H1 (cell line): ENCODE measurements around the gene ARHGAP26. TPM values are rescaled to one million over a fixed set of nuclear protein-coding genes. Genes with fewer than 3 reads are reported as not detected.

ENCODE experiments used
- CTBP2 ChIP-seq: IDR thresholded peaks from 2 replicates; pipeline ENCODE4 v1.7.0; 2011; ENCODE audit warnings: borderline replicate concordance, mild to moderate bottlenecking, moderate library complexity, mixed read lengths, low read length; ENCODE audit not compliant: insufficient read depth, insufficient read length
- FOSL1 ChIP-seq: IDR thresholded peaks from 2 replicates; pipeline ENCODE4 v1.6.1; 2011; ENCODE audit warnings: mild to moderate bottlenecking, low read depth, low read length, moderate library complexity; ENCODE audit not compliant: insufficient read depth
- HDAC6 ChIP-seq: IDR thresholded peaks from one replicate; pipeline ENCODE4 v1.7.1; 2012; ENCODE audit warnings: low read depth, mild to moderate bottlenecking, inconsistent platforms, low read length, moderate library complexity
- SP4 ChIP-seq: IDR thresholded peaks from 2 replicates; pipeline ENCODE4 v1.6.1; 2012; ENCODE audit warnings: low read length, inconsistent platforms
- TAF1 ChIP-seq: IDR thresholded peaks from 2 replicates; pipeline ENCODE4 v1.6.1; 2011; ENCODE audit warnings: mild to moderate bottlenecking, low read depth, low read length
- TBP ChIP-seq: IDR thresholded peaks from 2 replicates; pipeline ENCODE4 v1.6.1; 2011; ENCODE audit warnings: low read depth, low read length, improper control_type of control experiment
- TEAD4 ChIP-seq: IDR thresholded peaks from 2 replicates; pipeline ENCODE4 v1.6.1; 2012; ENCODE audit warnings: low read depth, low read length, inconsistent platforms, mixed read lengths
- polyA plus RNA-seq, 7 experiments: library from polyadenylated mRNA; depleted of rRNA in 3 of 7; stranded (reverse) in 5 of 7; unstranded in 2 of 7; fragments of >200 nt in 5 of 7; fragments of 200-250 nt in 2 of 7; gene quantifications; 1 replicate in 5 of 7; 2 replicates in 1 of 7; 4 replicates in 1 of 7; pipeline versions ENCODE4 v1.2.1 to v1.2.3, GENCODE V29; 2011 to 2013; ENCODE audit warnings: missing spikeins in 2 of 7, mixed read lengths in 2 of 7
- total RNA-seq: library from RNA; stranded (reverse); fragmentation: NEBNext Ultra II Directional; extraction: Animal tissue kit (Norgen Biotek cat#: 25700); gene quantifications from 2 replicates; pipeline ENCODE4 v1.2.1, GENCODE V29; 2021
- TF ChIP-seq, protein P1 (sequence below): fragments of 300-600 bp; sonication (generic); IDR thresholded peaks from 2 replicates; pipeline ENCODE4 v1.7.1; 2012; ENCODE audit warnings: low read length, moderate library complexity, mild to moderate bottlenecking, inconsistent platforms; ENCODE audit not compliant: insufficient replicate concordance
- TF ChIP-seq, protein P2 (sequence below), 3 experiments: IDR thresholded peaks; 1 replicate in 2 of 3; 2 replicates in 1 of 3; pipeline versions ENCODE4 v1.5.1 to v1.6.1; 2011; ENCODE audit warnings: low read length in 3 of 3, mild to moderate bottlenecking in 3 of 3, inconsistent platforms in 2 of 3, low read depth in 1 of 3, moderate library complexity in 1 of 3; ENCODE audit not compliant: insufficient read depth in 1 of 3; ENCODE audit errors: control extremely low read depth in 1 of 3

The ARHGAP26 gene
- total and polyA plus RNA-seq, 2 of the 8 experiments (the other 6 are each of a cell fraction or from before 2014, with no cell fraction given), result 7.1 to 24.8 TPM

DNA sequence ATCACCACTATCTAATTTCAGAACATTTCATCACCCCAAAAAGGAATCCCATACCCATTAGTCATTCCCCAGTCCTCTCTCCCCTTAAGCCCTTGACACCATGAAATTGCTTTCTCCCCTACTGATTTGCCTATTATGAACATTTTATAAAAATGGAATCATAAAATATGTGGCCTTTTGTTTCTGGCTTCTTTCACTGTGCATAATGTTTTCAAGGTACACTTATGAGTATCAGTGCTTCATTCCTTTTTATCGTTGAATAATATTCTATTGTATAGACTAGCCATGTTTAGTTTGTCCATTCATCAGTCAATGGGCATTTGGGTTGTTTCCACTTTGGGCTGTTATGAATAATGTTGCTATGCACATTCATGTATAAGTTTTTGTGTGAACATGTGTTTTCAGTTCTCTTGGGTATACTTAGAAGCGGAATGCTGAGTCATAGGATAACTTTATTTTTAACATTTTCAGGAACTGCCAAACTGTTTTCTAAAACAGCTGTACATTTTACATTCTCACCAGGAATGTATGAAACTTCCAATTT is 43.9 kb upstream of the ARHGAP26 start (continued):
- TF ChIP-seq, protein P1, sequence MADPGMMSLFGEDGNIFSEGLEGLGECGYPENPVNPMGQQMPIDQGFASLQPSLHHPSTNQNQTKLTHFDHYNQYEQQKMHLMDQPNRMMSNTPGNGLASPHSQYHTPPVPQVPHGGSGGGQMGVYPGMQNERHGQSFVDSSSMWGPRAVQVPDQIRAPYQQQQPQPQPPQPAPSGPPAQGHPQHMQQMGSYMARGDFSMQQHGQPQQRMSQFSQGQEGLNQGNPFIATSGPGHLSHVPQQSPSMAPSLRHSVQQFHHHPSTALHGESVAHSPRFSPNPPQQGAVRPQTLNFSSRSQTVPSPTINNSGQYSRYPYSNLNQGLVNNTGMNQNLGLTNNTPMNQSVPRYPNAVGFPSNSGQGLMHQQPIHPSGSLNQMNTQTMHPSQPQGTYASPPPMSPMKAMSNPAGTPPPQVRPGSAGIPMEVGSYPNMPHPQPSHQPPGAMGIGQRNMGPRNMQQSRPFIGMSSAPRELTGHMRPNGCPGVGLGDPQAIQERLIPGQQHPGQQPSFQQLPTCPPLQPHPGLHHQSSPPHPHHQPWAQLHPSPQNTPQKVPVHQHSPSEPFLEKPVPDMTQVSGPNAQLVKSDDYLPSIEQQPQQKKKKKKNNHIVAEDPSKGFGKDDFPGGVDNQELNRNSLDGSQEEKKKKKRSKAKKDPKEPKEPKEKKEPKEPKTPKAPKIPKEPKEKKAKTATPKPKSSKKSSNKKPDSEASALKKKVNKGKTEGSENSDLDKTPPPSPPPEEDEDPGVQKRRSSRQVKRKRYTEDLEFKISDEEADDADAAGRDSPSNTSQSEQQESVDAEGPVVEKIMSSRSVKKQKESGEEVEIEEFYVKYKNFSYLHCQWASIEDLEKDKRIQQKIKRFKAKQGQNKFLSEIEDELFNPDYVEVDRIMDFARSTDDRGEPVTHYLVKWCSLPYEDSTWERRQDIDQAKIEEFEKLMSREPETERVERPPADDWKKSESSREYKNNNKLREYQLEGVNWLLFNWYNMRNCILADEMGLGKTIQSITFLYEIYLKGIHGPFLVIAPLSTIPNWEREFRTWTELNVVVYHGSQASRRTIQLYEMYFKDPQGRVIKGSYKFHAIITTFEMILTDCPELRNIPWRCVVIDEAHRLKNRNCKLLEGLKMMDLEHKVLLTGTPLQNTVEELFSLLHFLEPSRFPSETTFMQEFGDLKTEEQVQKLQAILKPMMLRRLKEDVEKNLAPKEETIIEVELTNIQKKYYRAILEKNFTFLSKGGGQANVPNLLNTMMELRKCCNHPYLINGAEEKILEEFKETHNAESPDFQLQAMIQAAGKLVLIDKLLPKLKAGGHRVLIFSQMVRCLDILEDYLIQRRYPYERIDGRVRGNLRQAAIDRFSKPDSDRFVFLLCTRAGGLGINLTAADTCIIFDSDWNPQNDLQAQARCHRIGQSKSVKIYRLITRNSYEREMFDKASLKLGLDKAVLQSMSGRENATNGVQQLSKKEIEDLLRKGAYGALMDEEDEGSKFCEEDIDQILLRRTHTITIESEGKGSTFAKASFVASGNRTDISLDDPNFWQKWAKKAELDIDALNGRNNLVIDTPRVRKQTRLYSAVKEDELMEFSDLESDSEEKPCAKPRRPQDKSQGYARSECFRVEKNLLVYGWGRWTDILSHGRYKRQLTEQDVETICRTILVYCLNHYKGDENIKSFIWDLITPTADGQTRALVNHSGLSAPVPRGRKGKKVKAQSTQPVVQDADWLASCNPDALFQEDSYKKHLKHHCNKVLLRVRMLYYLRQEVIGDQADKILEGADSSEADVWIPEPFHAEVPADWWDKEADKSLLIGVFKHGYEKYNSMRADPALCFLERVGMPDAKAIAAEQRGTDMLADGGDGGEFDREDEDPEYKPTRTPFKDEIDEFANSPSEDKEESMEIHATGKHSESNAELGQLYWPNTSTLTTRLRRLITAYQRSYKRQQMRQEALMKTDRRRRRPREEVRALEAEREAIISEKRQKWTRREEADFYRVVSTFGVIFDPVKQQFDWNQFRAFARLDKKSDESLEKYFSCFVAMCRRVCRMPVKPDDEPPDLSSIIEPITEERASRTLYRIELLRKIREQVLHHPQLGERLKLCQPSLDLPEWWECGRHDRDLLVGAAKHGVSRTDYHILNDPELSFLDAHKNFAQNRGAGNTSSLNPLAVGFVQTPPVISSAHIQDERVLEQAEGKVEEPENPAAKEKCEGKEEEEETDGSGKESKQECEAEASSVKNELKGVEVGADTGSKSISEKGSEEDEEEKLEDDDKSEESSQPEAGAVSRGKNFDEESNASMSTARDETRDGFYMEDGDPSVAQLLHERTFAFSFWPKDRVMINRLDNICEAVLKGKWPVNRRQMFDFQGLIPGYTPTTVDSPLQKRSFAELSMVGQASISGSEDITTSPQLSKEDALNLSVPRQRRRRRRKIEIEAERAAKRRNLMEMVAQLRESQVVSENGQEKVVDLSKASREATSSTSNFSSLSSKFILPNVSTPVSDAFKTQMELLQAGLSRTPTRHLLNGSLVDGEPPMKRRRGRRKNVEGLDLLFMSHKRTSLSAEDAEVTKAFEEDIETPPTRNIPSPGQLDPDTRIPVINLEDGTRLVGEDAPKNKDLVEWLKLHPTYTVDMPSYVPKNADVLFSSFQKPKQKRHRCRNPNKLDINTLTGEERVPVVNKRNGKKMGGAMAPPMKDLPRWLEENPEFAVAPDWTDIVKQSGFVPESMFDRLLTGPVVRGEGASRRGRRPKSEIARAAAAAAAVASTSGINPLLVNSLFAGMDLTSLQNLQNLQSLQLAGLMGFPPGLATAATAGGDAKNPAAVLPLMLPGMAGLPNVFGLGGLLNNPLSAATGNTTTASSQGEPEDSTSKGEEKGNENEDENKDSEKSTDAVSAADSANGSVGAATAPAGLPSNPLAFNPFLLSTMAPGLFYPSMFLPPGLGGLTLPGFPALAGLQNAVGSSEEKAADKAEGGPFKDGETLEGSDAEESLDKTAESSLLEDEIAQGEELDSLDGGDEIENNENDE, result no peak
- TF ChIP-seq TAF1, result no peak
- no peak for TF ChIP-seq FOSL1
- no peak for TF ChIP-seq HDAC6
- TF ChIP-seq TEAD4, result no peak
- TF ChIP-seq, protein P2, sequence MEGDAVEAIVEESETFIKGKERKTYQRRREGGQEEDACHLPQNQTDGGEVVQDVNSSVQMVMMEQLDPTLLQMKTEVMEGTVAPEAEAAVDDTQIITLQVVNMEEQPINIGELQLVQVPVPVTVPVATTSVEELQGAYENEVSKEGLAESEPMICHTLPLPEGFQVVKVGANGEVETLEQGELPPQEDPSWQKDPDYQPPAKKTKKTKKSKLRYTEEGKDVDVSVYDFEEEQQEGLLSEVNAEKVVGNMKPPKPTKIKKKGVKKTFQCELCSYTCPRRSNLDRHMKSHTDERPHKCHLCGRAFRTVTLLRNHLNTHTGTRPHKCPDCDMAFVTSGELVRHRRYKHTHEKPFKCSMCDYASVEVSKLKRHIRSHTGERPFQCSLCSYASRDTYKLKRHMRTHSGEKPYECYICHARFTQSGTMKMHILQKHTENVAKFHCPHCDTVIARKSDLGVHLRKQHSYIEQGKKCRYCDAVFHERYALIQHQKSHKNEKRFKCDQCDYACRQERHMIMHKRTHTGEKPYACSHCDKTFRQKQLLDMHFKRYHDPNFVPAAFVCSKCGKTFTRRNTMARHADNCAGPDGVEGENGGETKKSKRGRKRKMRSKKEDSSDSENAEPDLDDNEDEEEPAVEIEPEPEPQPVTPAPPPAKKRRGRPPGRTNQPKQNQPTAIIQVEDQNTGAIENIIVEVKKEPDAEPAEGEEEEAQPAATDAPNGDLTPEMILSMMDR (IDR thresholded peaks at IDR 0.05; ENCODE audit: control extremely low read depth in 1 of 3, insufficient read depth in 1 of 3, low read depth in 1 of 3, low read length in 3 of 3), result no peak
- no peak for TF ChIP-seq SP4
- no peak for TF ChIP-seq TBP
- TF ChIP-seq CTBP2, result no peak
